Measurements from ENCODE around the gene SEPTIN6.
"Not testable (repeated sequence)": the region's sequence is repeated elsewhere in the genome, so short reads cannot be mapped to it uniquely, and the experiment has no call there.

SEPTIN6 gene

DNA sequence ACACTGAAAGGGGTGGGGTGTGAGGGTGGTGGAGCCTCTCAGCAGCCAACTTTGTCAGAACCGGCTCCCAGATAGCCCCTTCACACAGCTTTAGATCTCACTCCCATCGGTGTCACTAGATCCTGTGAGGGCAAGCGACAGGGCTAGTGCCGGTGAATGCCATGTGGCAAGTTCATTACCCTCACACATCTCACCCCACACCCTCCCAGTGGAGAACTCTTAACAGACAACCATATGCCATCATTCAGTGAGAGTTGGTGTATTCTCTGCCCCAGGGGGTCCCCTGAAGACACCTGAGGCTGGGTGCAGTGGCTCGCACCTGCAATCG is 15.3 kb downstream of the SEPTIN6 start:
- Mint-ChIP-seq H3K4me1 (peaks cover 42% of the 10 kb centered on the region), H3K36me3 (peaks cover 6% of the 10 kb centered on the region)
- no peak for ATAC-seq

DNA sequence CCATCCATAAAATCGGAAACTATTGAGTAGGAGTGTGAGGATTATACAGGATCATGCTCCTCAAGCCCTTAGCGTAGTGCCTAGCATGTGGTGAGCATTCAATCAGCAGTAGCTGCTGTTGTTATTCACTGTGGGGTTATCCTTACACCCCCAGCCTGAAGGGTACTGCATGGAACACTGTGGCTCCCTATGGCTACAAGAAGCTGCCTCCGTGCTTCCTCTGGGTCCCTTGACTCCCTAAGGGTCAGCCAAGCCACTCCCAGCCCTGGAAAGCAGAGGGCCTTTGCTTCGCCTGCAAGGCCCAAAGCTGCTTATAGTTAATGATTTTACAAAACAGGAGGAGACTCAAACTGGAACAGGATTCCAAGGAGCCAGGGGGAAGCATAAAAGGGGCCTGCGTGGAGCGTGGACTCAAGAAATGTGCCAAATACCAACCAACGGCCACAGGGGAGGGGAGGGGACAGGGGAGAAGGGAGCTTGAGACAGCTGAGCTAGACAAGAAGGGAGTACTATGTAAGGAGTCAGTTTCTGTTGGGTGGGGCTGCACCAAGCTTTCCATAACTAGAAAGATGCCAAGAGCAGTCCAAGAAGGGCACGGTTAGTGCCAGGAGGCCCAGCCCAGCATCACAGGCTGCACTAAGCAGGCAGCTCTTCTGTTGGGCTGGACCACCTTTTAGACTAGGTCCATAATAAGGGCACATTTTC is 15.9 kb downstream of the SEPTIN6 start:
- peaks cover 38% of the 10 kb centered on the region for H3K4me1 Mint-ChIP-seq
- no peak for ATAC-seq

More for the DNA sequence above, 15.3 kb downstream of the SEPTIN6 start:
- Mint-ChIP-seq H3K27me3 (no peaks in the 10 kb centered on the region), H3K27ac (peak overlapping the region; percentile 87), H3K9me3 (no peaks in the 10 kb centered on the region), H3K4me3 (peak overlapping the region; percentile 60)

DNA sequence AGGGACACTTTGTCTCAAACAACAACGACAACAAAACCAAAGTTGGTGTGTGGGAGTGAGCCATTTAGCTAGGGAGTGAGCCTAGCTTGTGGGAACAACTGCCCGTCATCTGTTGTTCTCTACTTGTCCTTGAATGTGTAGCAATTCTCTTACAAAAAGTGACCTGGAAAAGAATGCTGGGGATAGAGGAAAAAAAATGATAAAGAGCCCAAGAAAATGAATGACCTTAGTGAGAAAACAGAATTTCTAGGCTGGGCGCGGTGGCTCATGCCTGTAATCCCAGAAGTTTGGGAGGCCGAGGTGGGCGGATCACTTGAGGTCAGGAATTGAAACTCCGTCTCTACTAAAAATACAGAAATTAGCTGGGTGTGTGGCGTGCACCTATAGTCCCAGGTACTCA is 19.6 kb downstream of the SEPTIN6 start:
- ATAC-seq, result no peak
- peaks cover 5% of the 10 kb centered on the region for H3K36me3 Mint-ChIP-seq

More for the DNA sequence above, 15.9 kb downstream of the SEPTIN6 start:
- Mint-ChIP-seq H3K27me3 (no peaks in the 10 kb centered on the region), H3K4me3 (no peak overlapping the region), H3K36me3 (peaks cover 10% of the 10 kb centered on the region), H3K27ac (peak overlapping the region; percentile 87), H3K9me3 (no peaks in the 10 kb centered on the region)

DNA sequence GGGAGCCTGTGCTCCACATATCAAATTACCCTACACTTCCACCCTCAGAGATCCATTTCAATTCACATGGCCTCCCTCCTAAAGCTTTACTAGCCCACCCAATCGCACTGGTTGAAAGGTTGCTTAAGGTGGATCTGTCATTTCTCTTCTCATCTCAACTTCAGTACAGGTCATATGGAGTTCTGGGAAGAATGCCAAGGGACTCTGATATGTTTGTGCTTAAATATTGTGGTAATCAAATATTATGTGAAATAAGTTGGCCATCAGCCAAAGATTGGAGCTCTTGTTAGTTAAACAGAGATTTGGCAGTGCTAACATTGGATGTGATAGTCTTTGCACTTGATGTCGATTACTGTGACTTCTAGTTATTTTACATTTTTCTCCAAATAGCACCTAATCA is 20.5 kb downstream of the SEPTIN6 start:
- Mint-ChIP-seq H3K27ac (no peak overlapping the region), H3K36me3 (peaks cover 5% of the 10 kb centered on the region), H3K4me3 (no peak overlapping the region), H3K9me3 (no peaks in the 10 kb centered on the region), H3K27me3 (no peaks in the 10 kb centered on the region), H3K4me1 (peaks cover 9% of the 10 kb centered on the region)
- ATAC-seq, result no peak

More for the DNA sequence above, 19.6 kb downstream of the SEPTIN6 start:
- Mint-ChIP-seq H3K9me3 (no peaks in the 10 kb centered on the region), H3K4me1 (peaks cover 14% of the 10 kb centered on the region), H3K27me3 (no peaks in the 10 kb centered on the region), H3K4me3 (no peak overlapping the region), H3K27ac (no peak overlapping the region)

DNA sequence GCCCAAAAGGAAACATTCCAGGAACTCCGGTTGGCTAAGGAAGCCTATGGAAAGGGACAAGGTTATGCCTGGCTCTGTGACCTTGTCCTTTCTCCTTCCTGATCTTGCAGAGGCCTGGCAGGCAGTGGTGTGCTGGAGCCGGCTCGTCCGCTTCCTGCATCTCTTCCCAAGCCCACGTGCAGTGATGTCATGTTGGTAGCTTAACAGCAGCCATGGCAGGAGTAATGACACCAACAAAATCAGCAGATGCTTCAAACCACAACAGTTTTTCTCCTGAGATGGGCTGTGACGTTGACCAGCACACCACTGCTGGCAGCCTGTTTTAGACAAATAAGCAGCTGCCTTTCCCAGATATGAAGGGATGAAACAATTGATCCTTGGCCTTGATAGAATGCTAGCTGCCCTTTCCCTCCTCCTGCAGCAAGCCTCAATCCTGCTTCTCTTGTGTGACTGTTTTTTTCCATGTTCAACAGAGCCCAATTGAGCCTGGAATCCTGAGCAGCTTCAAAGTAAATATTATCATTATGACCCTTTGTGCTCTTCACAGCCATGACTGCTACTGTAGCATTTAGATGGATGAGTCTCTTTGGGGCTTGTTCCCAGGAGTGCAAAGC is 23.4 kb downstream of the SEPTIN6 start:
- Mint-ChIP-seq H3K36me3 (peaks cover 5% of the 10 kb centered on the region), H3K27me3 (no peaks in the 10 kb centered on the region), H3K4me3 (no peak overlapping the region), H3K27ac (no peak overlapping the region), H3K4me1 (peaks cover 20% of the 10 kb centered on the region), H3K9me3 (no peaks in the 10 kb centered on the region)
- ATAC-seq, result no peak

DNA sequence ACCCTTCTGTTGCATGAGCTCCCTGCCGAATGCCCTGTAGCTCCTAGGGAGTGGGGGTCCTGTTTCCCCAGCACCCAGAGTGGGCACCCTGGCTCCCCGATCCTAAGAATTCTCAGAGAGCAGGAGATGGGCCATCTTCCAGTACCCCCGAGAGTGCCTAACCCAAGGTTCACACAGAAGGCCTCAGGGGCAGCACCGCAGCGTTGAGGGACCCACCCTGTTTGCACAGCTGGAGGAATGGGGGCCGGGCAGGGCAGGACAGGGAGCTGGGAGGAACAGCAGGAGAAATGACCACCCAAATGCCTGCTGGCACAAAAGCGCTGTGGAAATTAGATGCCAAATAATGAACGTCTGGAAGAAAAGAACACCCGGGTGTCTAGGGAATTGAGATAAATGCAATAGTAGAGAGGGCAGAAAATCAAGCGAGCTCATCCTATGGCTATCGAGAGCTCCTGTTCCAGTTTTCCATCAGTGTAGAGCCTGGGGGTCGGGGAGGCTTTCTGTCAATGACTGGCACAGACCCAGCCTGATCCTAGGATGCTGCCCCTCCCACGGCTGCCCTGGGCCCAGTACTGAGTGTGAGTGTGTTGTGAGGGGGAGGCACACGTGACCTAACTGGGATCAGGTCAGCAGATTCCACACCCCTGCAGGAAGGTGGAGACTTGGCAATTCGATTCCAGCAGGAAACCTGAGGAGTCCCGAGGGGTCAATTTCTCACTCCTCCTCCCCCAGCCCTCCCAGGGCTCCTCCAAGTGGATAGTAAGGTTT is 25.7 kb downstream of the SEPTIN6 start:
- peak overlapping the region; percentile 82 for H3K27ac Mint-ChIP-seq

DNA sequence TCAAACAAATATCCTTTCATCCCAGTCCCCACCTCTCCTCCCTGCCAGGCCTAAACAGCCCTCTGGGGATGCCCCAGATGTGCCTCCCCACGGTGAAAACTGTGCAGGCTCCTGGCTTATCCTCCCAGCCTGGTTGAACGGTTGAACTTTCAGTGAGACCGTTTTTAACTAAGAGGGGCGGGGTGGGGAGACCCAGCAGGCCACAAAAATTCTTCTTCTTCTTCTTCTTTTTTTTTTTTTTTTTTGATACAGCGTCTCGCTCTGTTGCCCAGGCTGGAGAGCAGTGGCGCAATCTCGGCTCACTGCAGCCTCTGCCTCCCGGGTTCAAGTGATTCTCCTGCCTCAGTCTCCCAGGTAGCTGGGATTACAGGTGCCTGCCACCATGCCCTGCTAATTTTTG is 28.1 kb downstream of the SEPTIN6 start:
- H3K4me3 Mint-ChIP-seq, H3K27me3 Mint-ChIP-seq, H3K9me3 Mint-ChIP-seq: not testable (repeated sequence)
- Mint-ChIP-seq H3K36me3 (peaks cover 23% of the 10 kb centered on the region), H3K27ac (peak overlapping the region; percentile 82), H3K4me1 (peaks cover 35% of the 10 kb centered on the region)
- peak; percentile 45 for ATAC-seq

More for the DNA sequence above, 25.7 kb downstream of the SEPTIN6 start:
- Mint-ChIP-seq H3K27me3 (no peaks in the 10 kb centered on the region), H3K36me3 (peaks cover 14% of the 10 kb centered on the region), H3K4me1 (peaks cover 27% of the 10 kb centered on the region), H3K4me3 (no peak overlapping the region), H3K9me3 (no peaks in the 10 kb centered on the region)
- no peak for ATAC-seq

DNA sequence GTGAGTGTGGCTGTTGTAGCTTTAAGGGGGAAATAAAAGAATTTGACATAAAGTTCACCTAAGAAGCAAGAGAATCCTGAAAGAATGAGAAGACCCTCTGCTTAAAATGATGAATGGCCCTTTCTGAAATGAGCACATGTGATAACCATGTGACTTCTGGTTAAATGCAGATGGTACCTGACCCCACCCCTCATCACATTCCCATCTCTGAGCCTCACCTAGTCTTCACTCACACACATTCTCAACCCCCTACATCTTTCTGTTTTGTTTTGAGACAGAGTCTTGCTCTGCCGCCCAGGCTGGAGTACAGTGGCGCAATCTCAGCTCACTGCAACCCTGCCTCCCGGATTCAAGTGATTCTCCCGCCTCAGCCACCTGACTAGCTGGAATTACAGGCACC is 31.5 kb downstream of the SEPTIN6 start:
- Mint-ChIP-seq H3K36me3 (peaks cover 40% of the 10 kb centered on the region), H3K4me1 (peaks cover 40% of the 10 kb centered on the region), H3K4me3 (no peak overlapping the region), H3K9me3 (no peaks in the 10 kb centered on the region), H3K27ac (peak overlapping the region; percentile 50), H3K27me3 (no peaks in the 10 kb centered on the region)
- ATAC-seq, result no peak

DNA sequence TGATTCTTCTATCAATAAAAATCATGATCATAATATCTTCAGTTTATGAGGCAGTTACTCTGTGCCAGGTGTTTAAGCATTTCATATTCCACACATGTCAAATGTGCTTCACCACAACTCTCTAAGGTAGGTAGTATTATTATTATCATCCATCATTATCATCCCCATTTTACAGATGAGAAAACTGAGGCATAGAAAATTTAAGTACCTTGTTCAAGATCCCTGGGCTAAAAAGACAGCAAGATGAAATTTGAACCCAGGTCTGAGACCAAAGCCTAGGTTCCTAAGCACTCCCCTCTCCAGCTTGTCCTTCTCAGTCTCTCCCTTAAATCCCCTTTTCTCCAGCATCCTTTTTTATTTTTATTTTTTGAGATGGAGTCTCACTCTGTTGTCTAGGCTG is 33.4 kb downstream of the SEPTIN6 start:
- Mint-ChIP-seq H3K27me3 (no peaks in the 10 kb centered on the region), H3K9me3 (no peaks in the 10 kb centered on the region), H3K27ac (peak overlapping the region; percentile 67), H3K4me3 (no peak overlapping the region), H3K4me1 (peaks cover 28% of the 10 kb centered on the region), H3K36me3 (peaks cover 49% of the 10 kb centered on the region)
- ATAC-seq, result no peak

DNA sequence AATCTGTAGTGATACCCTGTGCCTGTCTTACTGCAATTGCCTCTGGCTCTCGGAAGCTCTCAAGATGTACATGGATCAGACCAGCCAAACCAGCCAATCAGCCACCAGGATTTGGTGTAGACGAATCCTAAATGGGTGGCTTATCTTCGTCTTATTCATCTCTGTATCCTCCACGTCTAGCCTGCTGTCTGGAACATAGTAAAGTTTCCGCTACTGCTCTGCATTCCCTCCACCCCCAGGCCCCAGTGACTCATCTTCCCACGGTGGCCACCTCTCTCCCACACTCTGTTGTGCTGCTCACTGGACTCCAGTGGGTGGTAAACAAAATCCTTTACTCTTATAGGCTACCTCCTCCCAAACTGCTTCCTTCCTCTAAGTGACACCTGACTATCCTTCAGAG is 37.8 kb downstream of the SEPTIN6 start:
- H3K36me3 Mint-ChIP-seq, result peaks cover 39% of the 10 kb centered on the region
- ATAC-seq, result no peak
- H3K4me1 Mint-ChIP-seq, result peaks cover 13% of the 10 kb centered on the region
- no peak overlapping the region for H3K4me3 Mint-ChIP-seq
- H3K27ac Mint-ChIP-seq, result peak overlapping the region; percentile 18
- no peaks in the 10 kb centered on the region for H3K27me3 Mint-ChIP-seq
- no peaks in the 10 kb centered on the region for H3K9me3 Mint-ChIP-seq

DNA sequence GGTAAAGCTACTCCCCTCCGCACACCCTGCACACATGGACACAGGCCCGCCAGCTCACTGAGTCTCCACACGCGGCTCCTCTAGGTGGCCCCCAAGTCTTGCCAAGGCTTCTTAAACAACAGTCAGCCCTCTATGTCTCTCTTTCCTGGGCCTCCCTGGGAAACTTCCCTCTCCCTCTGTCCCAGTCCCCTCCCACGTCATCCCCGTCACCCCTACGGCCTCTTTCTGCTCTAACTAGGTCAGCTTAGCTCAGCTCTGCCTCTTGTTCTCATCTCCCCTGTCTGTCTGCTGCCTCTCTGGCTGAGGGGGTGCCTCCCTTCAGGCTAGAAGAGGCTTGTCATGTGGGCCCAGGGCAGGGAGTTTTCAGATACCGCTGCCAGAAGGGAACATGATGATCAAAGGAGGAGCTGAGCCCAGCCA is 38.8 kb downstream of the SEPTIN6 start:
- ATAC-seq, result no peak
- H3K4me3 Mint-ChIP-seq, result no peak overlapping the region
- H3K4me1 Mint-ChIP-seq, result peaks cover 9% of the 10 kb centered on the region
- H3K27ac Mint-ChIP-seq, result peak overlapping the region; percentile 18
- no peaks in the 10 kb centered on the region for H3K27me3 Mint-ChIP-seq
- H3K36me3 Mint-ChIP-seq, result peaks cover 31% of the 10 kb centered on the region
- no peaks in the 10 kb centered on the region for H3K9me3 Mint-ChIP-seq

DNA sequence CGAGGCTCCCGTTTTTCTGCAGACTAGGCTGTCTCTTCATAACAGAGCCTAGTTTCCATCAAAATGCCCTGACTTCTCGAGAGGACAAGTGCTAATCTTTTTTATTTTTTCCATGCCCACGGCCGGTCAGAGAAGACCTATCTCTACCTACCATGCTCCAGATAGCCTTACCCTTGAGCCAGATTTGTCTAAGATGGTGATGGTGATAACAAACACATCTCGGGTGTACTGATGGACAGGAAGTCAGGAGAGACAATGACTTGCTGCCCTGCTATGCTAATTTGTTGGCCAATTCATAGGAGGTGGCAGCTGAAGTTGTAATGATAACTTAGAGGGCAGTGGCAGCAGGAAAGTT is 44.6 kb downstream of the SEPTIN6 start:
- Mint-ChIP-seq H3K4me1 (peaks cover 27% of the 10 kb centered on the region), H3K4me3 (no peak overlapping the region), H3K27me3 (no peaks in the 10 kb centered on the region), H3K36me3 (peaks cover 28% of the 10 kb centered on the region), H3K9me3 (no peaks in the 10 kb centered on the region), H3K27ac (peak overlapping the region; percentile 92)
- ATAC-seq, result no peak

DNA sequence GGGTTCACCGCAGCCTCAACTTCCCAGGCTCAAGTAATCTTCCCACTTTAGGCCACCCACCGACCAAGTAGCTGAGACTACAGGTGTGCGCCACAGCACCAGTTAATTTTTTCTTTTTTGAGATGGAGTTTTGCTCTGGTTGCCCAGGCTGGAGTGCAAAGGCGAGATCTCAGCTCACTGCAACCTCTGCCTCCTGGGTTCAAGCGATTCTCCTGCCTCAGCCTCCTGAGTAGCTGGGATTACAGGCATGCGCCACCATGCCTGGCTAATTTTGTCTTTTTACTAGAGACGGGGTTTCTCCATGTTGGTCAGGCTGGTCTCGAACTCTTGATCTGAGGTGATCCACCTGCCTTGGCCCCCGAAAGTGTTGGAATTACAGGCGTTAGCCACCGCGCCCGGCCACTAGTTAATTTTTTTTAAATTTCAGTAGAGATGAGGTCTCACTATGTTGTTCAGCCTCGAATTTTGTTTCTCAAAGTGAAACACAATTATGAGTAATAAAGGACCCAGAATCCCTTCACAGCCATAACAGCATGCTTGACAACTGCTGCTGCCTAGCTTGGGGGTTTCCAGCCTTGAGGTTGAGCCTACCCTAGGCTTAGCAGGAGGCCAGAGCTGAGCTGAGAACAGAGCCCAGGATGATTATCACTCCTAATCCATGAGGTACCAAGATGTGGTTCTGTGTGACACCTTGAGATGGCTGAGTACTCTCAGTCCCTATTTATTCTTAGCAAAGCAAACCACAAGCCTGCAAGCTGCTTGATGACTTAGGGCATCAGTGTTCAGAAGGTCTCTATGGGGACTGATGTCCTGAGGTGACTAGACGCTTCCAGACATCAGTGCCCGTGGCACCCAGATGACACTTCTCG is 45.2 kb downstream of the SEPTIN6 start:
- peak; percentile 99 for ATAC-seq
- H3K36me3 Mint-ChIP-seq, result peaks cover 22% of the 10 kb centered on the region

DNA sequence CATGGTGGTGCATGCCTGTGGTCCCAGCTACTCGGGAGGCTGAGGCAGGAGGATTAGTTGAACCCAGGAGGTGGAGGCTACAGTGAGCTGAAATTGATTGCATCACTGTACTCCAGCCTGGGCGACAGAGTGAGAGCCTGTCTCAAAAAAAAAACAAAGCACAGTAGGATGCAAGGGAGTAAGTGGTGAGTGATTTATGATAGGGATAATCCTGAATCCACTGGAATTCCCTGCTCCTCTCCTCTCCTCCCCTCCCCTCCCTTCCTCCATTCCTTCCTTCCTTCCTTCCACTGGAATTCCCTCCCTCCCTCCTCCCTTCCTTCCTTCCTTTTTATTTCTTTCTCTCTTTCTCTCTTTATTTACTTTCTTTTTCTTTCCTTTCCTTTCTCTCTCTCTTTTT is 45.9 kb downstream of the SEPTIN6 start:
- peaks cover 27% of the 10 kb centered on the region for H3K4me1 Mint-ChIP-seq
- peak overlapping the region; percentile 92 for H3K27ac Mint-ChIP-seq
- H3K9me3 Mint-ChIP-seq, result no peaks in the 10 kb centered on the region
- peaks cover 21% of the 10 kb centered on the region for H3K36me3 Mint-ChIP-seq
- no peaks in the 10 kb centered on the region for H3K27me3 Mint-ChIP-seq
- no peak for ATAC-seq
- H3K4me3 Mint-ChIP-seq, result peak overlapping the region; percentile 72

More for the DNA sequence above, 45.2 kb downstream of the SEPTIN6 start:
- H3K27ac Mint-ChIP-seq, result peak overlapping the region; percentile 92
- H3K9me3 Mint-ChIP-seq, result no peaks in the 10 kb centered on the region
- no peaks in the 10 kb centered on the region for H3K27me3 Mint-ChIP-seq
- H3K4me3 Mint-ChIP-seq, result peak overlapping the region; percentile 72
- H3K4me1 Mint-ChIP-seq, result peaks cover 27% of the 10 kb centered on the region

DNA sequence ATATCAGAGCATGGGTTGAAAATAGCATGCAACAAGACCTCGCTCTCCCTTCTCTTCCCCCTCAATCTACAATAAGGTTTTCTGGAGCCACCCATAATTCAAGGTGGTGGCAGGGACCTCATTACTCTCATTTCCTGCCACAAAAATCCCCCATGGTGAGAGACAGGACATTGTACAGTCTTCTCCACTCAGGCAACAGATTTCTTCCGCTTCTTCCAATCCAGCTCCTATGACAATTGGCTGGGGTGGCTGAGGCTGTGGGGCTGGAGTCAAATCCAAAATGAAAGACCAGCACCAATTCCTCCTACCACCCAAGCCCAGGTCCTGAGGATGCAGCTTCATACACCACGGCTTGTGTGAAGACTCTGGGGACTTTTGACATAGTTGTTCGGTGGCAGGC is 46.5 kb downstream of the SEPTIN6 start:
- H3K4me1 Mint-ChIP-seq, result peaks cover 27% of the 10 kb centered on the region
- H3K36me3 Mint-ChIP-seq, result peaks cover 22% of the 10 kb centered on the region
- peak overlapping the region; percentile 92 for H3K27ac Mint-ChIP-seq
- H3K9me3 Mint-ChIP-seq, result no peaks in the 10 kb centered on the region
- ATAC-seq, result no peak
- no peaks in the 10 kb centered on the region for H3K27me3 Mint-ChIP-seq
- H3K4me3 Mint-ChIP-seq, result peak overlapping the region; percentile 23

Data from stimulated activated memory B cell treated with anti-CD40 and anti-IgM and Interleukin-4, amounts not matched to agents 10 μg/mL and 1 μg/mL and 100 μg/mL, for 72 hours (primary cell).